LNCAP (cell line): ENCODE measurements around the gene NADSYN1.

Experiments used
- TF ChIP-seq, protein P1 (sequence below): fragments of 450-650 bp; IDR thresholded peaks from 2 replicates; pipeline ENCODE4 v1.5.1; 2017; ENCODE audit warnings: mild to moderate bottlenecking

Gene NADSYN1

DNA sequence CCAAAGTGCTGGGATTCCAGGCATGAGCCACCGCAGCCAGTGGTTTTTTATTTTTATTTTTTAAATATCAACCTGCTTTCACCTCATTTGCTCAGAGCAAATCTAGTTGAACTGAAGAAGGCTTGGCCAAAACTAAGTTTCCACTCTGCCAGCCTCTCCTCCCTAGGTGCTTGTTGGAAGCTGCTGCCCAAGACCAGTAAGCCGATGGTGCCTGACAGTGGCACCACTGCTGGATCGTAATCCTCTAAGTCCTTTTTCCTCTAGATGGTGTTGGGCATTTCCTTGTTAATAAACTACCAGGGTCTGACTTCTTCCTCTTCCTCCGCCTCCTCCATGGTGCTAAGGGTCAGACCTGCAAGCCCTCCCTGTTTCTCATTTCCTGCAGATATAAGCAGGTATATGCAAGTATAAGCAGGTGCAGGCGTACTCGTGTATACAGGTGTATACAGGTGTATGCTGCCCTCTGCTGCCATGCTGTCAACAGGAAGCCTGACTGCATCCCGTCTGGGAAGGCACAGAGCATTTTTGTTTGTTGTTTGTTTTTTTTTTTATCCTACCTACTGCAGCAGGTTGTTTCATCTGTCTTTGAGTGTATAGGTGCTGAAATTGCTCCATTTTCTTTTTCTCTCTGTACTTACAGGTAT lies 1.6 kb downstream of the NADSYN1 start:
- TF ChIP-seq, protein P1, sequence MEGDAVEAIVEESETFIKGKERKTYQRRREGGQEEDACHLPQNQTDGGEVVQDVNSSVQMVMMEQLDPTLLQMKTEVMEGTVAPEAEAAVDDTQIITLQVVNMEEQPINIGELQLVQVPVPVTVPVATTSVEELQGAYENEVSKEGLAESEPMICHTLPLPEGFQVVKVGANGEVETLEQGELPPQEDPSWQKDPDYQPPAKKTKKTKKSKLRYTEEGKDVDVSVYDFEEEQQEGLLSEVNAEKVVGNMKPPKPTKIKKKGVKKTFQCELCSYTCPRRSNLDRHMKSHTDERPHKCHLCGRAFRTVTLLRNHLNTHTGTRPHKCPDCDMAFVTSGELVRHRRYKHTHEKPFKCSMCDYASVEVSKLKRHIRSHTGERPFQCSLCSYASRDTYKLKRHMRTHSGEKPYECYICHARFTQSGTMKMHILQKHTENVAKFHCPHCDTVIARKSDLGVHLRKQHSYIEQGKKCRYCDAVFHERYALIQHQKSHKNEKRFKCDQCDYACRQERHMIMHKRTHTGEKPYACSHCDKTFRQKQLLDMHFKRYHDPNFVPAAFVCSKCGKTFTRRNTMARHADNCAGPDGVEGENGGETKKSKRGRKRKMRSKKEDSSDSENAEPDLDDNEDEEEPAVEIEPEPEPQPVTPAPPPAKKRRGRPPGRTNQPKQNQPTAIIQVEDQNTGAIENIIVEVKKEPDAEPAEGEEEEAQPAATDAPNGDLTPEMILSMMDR = peak; percentile 73

DNA sequence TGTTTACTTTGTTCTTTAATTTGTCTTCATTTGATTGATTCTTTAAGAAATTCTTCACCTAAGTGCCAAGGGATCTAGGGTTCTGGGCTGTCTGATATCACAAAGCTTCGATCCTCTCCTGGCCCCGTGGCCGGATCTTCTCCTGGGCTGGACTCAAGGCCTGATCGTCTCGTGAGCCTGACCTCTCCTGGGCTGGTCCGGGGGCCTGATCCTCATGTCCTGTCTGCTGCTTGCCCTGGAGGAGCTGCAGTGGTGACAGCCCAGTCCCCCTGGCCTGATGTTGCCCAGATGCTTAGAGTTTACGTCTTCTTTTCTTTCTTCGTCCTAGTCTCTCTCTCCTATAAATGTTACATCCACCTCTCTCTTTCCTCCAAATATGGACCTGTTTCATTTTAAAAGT lies 3.3 kb downstream of the NADSYN1 start:
- TF ChIP-seq, protein P1 = no peak

DNA sequence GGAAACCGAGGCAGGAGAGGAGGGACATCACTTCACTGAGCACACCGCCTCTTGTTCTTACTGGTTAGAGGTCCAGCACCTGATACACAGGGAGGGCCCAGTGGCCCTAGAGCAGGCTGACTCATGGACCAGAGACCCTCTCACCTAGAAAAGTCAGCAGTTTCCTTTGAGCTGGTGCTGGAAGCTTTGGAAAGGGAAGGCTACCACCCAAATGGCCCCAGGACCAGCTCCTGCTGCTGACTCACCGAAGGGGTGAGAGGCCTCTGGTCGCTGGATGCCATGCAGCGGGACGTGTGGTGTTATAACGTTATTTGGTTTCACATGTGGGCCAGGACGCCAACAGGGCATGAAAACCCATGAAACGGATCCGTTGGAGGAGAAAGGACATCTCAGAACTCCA lies 3.8 kb downstream of the NADSYN1 start:
- TF ChIP-seq, protein P1 = no peak

DNA sequence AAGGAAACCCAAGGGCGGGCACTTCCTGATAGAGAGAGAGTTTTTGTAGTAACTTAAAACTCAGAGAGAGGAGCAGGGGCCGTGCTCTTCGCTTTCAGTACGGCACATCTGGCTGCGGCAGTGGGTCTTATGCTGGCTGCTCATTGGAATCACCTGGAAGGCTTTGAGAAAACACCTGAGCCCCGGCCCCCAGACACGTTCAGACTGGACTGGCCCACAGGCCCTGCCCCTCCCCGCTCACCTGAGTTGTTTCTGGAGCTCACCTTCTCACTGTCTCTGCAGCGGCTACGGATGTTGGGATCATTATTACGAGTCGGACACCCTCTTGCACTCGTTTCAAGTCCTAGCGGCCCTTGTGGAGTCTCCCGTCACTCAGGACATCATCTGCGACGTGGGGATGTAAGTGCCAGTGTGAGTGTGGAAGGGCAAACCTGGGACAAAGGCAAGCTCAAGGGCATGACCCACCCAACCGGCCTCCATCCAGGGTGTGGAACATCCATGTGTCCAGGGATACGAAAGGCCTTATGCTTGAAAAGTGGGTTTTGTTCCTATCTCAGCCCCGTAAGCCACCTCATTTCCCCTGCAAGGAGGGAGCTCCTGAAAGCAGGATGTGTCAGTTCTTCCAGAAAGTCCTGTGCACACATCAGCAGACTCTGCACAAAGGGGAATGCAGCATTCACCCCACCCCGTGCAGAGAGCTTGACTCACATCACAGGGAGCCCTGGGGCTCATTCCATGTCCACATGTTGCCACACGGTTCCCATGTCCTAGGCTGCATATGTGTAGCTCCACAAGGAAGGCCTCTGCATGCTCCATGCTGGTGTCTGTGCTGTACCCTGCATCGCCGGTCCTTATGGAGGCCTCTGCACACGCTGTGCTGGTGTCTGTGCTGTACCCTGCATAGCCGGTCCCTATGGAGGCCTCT lies 5.4 kb downstream of the NADSYN1 start:
- TF ChIP-seq, protein P1 = no peak

DNA sequence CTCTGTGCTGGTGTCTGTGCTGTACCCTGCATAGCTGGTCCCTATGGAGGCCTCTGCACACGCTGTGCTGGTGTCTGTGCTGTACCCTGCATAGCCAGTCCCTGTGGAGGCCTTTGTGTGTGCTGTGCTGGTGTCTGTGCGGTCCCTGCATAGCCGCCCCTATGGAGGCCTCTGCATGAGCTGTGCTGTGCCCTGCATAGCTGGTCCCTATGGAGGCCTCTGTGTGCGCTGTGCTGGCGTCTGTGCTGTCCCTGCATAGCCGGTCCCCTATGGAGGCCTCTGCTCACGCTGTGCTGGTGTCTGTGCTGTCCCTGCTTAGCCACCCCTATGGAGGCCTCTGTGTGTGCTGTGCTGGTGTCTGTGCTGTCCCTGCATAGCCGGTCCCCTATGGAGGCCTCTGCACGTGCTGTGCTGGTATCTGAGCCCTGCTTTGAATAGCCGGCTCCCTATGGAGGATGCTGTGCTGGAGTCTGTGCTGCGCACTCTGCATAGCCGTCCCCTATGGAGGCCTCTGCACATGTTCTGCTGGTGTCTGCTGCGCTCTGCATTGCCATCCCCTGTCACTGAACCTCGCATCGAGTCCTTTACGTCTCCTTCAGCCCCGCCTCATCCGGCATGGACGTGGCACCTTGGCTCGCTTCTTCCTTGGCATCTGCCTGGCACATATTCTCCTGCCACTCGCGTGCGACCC lies 6.2 kb downstream of the NADSYN1 start:
- TF ChIP-seq, protein P1 = no peak

DNA sequence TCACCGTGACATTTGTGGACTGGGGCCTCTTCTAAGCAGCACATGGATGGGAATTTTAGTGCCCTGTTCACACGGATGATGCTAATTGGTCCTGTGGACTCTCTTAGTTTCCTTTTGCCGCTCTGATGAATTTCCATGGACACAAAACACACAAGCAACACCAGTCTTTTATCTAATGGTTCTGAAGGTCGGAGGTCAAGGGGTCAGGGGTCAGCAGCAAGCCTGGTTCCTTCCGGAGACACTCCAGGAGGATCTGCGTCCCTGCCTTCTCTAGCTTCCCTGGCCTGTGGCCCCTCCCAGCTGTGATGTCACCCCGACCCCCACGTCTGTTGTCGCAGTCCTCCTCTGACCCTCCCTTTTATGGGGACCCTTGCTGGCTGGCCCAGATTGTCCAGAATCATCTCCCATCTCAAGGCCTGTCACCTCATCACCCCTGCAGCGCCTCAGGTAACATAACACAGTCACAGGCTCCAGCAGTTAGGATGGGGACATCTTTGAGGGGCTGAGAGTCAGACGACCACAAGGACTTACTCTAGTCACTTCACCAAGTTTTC lies 6.8 kb downstream of the NADSYN1 start:
- TF ChIP-seq, protein P1 = no peak

DNA sequence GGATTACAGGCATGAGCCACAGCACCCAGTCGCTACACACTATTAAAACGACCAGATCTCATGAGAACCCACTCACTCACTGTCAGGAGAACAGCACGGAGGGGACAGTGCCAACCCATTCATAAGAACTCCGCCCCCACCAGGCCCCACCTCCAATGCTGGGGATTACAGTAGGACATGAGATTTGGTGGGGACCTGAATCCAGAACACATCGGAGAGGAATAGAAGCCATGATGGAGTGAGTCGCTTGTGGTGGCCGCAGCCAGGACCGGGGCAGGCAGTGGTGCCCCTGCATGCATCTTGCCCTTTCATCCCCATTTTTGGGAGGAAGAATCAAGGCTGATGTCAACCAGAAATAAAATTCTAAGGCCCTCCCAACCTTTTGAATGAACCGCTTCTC lies 8.7 kb downstream of the NADSYN1 start:
- TF ChIP-seq, protein P1 = no peak
